ENCODE results near the gene CDKAL1. TPM values are rescaled to one million over a fixed set of nuclear protein-coding genes. Genes with fewer than 3 reads are reported as not detected.

The CDKAL1 gene
- total RNA-seq, 1 experiment from 2014 or later = 21.8 TPM

DNA sequence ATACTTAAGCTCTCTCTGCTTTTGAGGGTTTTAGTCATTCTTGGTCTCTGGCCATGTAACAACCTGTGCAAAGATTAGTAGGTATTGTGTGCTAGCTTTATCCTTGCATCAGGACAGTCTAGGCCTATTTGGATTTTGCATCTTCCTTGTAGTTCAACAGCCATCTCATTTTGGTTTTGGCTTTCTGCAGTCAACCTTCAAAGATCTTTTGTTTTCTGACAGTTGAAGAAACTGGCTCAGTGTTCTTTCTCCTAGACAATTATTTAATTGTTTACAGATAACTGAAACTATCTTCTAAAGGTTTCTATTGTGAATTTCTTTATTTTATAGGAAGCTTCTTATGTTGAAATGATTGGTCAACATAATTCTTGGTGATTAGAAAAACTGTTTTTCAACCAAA, 307.5 kb downstream of the CDKAL1 start:
- Histone ChIP-seq H3K27ac (no peak overlapping the region), H3K27me3 (no peaks in the 10 kb centered on the region), H3K4me3 (no peak overlapping the region), H3K9me3 (replicated peaks) (no peaks in the 10 kb centered on the region), H3K36me3 (no peaks in the 10 kb centered on the region), H3K4me1 (no peaks in the 10 kb centered on the region)
- DNase-seq = no peak

DNA sequence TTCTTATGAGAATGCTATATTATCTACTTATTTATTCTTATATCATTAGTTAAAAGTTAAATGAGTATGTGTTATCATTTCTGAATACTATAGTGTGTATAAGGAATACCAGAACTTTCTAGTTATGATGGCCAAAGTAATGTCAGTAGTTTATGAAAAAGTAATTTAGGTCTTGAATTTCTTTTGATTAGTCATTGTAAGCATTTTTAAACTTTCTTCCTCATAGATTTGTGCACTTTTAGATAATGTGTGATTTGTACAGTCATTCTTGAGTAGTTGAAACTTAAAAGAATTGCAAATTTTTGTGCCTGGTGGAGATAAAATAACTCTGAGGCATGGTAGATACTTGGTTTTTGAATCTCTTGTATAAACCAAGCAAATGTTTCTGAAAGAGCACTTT, 311.3 kb downstream of the CDKAL1 start:
- no peaks in the 10 kb centered on the region for H3K4me1 ChIP-seq
- no peak overlapping the region for H3K27ac ChIP-seq
- no peak overlapping the region for H3K4me3 ChIP-seq
- H3K36me3 ChIP-seq = no peaks in the 10 kb centered on the region
- DNase-seq = no peak
- no peaks in the 10 kb centered on the region for H3K27me3 ChIP-seq
- no peaks in the 10 kb centered on the region for H3K9me3 ChIP-seq (replicated peaks)

DNA sequence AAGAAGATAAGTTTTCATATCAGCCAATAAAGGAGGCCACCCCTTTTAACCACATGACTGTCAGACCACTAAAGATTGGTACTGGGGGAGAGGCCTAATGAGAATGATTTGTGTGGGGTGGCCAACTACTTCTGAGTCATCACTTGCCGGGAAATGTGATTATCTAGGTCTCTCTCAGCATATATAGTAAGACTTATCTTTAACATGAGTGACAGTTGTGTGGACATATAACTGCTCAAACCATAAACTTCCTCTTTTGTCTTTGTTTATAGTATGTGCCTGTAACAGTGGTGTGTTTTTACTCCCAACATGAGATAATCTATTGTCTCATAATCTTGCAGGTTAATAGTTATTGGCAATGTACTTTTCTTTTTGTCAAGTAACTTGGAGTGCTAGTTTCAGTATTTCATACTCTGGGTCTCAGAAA, 312.4 kb downstream of the CDKAL1 start:
- no peak for DNase-seq
- H3K36me3 ChIP-seq = no peaks in the 10 kb centered on the region
- no peaks in the 10 kb centered on the region for H3K4me1 ChIP-seq
- no peak overlapping the region for H3K4me3 ChIP-seq
- H3K9me3 ChIP-seq (replicated peaks) = no peaks in the 10 kb centered on the region
- H3K27ac ChIP-seq = no peak overlapping the region
- no peaks in the 10 kb centered on the region for H3K27me3 ChIP-seq

DNA sequence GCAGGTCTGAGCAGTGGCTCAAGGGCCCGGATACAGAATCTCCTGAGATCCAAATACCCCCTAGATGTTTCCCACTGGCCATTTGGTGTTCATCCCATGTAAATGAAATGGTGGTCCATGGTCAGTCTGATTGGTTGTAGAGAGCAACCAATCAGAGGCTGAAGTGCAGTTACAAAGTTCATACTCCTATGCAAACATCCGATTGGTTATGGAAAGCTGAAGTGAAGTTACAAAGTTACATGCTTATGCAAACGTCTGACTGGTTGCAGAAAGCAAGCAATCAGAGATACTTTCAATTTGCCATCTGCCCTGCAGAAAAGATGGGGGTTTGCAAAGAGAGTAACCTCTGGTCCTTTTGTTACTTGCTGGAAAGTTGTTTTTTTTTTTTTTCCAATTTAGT, 313.6 kb downstream of the CDKAL1 start:
- Histone ChIP-seq H3K4me3 (no peak overlapping the region), H3K36me3 (no peaks in the 10 kb centered on the region), H3K9me3 (replicated peaks) (no peaks in the 10 kb centered on the region), H3K27ac (no peak overlapping the region), H3K4me1 (no peaks in the 10 kb centered on the region), H3K27me3 (no peaks in the 10 kb centered on the region)
- no peak for DNase-seq

DNA sequence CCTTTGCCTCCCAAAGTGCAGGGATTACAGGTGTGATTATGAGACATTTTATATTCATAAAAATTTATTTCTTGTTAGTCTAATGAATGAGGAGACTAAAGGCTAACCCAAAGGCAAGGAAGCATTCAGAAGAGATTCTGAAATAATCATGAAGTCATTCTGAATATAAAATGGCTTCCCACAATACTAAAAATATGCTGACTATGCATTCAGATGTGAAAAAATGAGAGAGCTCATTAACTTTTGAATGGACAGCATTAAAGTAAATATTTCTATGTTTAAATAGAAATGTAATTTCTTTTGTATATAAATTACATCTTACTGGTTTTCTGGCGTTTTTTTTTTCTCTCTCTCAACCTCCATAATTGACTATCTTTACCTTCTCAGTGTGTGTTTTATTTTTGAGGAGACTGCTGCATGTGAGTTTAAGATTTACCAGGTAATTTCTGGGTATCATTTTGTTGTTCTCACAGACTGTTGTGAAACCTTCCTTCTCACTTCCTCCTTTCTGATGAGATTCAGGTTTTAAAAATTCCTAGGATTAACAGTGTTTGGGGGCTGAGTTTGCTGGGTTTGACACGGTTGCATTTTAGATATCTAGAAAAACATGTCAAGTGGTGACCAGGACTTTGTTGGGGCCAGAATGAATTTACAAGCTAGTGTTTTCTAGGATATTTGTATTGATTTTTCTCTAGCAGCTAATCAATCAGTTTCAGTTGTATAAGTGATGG, 316.6 kb downstream of the CDKAL1 start:
- DNase-seq = no peak
- H3K9me3 ChIP-seq (replicated peaks) = no peaks in the 10 kb centered on the region
- H3K27me3 ChIP-seq = no peaks in the 10 kb centered on the region
- no peaks in the 10 kb centered on the region for H3K36me3 ChIP-seq
- no peak overlapping the region for H3K27ac ChIP-seq
- no peaks in the 10 kb centered on the region for H3K4me1 ChIP-seq
- H3K4me3 ChIP-seq = no peak overlapping the region

DNA sequence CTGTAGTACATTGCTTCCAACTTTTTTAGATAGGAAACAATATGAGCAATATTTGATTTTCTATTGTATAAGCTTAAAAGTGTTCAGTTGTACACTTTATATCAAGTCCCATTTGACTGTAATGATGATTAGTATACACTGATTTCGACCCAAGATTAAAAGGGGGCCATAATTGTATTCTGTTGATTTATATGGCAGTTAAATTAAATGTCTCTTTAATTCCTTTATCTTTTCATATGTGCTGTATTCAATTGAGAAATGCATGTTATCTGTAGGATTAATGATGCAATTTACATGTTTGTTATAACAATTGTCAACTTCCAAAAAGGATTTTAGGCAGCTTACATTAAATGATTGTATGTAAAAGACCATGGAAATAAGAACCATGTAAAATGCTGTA, 317.5 kb downstream of the CDKAL1 start:
- no peaks in the 10 kb centered on the region for H3K36me3 ChIP-seq
- no peak overlapping the region for H3K4me3 ChIP-seq
- no peaks in the 10 kb centered on the region for H3K9me3 ChIP-seq (replicated peaks)

DNA sequence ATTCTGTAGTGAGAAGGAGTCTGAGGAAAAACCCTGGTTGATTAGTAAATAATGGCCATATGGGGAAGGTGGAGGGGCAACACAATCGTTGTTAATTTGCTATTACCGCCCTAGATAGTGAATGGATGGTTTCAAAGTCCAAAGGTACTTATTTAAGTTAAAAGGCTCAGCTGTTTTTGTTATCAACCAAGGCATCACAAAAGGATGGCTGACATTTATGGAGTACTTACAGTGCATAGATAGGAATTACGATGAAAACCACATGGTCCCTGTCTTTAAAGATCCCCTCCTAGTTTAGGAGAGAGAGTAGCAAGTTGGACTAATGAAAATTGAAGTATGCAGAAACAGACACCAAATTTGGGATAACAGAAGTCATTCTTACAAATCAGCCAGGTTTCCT, 319.6 kb downstream of the CDKAL1 start:
- Histone ChIP-seq H3K27me3 (no peaks in the 10 kb centered on the region), H3K36me3 (no peaks in the 10 kb centered on the region), H3K9me3 (replicated peaks) (no peaks in the 10 kb centered on the region), H3K4me1 (no peaks in the 10 kb centered on the region), H3K27ac (no peak overlapping the region), H3K4me3 (no peak overlapping the region)
- DNase-seq = no peak

More for the DNA sequence above, 317.5 kb downstream of the CDKAL1 start:
- Histone ChIP-seq H3K4me1 (no peaks in the 10 kb centered on the region), H3K27ac (no peak overlapping the region), H3K27me3 (no peaks in the 10 kb centered on the region)
- no peak for DNase-seq

DNA sequence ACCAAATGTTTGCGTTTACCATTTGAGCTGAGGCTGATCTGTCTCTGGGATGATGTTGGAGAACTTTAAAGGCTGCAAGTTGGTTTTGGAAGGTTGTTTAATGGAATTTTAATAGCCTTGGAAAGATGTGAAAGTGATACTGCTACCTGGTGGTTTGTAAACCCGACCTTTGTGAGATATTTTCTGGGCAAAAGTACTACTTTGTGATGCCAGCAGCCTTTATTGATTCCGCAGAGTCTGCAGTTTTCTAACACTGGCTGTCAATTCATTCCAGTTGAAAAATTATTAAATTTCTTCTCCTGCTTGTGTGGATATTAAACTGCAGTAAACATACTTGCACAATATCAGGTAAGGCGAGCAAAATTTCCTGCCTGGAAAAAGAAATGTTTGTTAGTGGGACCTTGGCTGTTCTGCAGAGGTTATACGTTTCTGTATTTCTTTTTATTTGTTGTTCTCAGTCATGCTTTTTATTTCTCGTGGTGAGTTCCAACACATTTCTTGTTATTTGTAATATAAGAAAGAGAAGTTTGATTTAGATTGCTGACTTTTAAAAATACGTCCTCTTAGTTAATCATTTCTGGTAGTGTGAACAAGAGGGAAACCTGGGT, 322.5 kb downstream of the CDKAL1 start:
- DNase-seq = no peak
- Histone ChIP-seq H3K36me3 (no peaks in the 10 kb centered on the region), H3K9me3 (replicated peaks) (no peaks in the 10 kb centered on the region)

DNA sequence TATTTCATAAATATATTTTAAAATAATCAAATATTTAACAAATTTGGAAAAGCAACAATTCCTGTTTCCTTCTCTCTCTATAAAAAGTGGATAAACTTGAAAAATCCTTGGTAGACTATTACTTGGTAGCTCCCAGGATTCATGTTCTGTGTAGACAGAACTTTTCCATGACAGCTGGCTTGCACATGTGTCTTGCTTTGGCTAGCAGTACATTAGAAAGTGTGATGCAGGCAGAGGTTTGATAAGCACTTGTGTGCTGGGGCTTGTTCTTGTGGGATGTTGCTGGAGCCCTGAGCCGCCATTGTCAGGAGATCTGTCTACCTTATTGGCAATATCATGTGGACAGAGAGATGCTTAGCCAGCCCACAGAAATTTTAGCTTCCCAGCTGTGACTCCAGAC, 327.2 kb downstream of the CDKAL1 start:
- no peak overlapping the region for H3K27ac ChIP-seq
- no peak for DNase-seq
- H3K4me1 ChIP-seq = no peaks in the 10 kb centered on the region
- no peaks in the 10 kb centered on the region for H3K27me3 ChIP-seq
- no peaks in the 10 kb centered on the region for H3K9me3 ChIP-seq (replicated peaks)
- H3K4me3 ChIP-seq = no peak overlapping the region
- H3K36me3 ChIP-seq = no peaks in the 10 kb centered on the region

More for the DNA sequence above, 322.5 kb downstream of the CDKAL1 start:
- Histone ChIP-seq H3K4me1 (no peaks in the 10 kb centered on the region), H3K4me3 (no peak overlapping the region), H3K27ac (no peak overlapping the region), H3K27me3 (no peaks in the 10 kb centered on the region)

DNA sequence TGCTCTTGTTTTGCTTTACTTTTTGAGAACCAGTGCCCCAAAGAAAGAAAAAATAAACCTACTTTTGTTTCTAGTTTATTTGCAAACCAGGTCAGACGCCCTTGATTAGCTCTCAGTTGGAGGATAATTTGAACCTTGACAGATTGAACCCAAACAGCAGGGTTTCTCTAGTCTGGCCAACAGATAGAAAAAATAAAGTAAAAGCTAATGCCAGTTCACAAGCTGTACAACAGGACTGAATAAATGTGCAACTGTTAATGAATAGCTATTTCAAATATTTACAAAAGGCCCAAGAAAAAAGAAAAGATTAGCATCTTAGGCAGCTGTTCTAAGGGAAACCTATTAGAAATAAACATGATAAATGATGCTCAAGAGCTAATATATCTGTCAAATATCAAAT, 331.8 kb downstream of the CDKAL1 start:
- Histone ChIP-seq H3K27me3 (no peaks in the 10 kb centered on the region), H3K27ac (no peak overlapping the region), H3K4me3 (no peak overlapping the region), H3K36me3 (no peaks in the 10 kb centered on the region), H3K4me1 (no peaks in the 10 kb centered on the region), H3K9me3 (replicated peaks) (no peaks in the 10 kb centered on the region)
- DNase-seq = no peak

DNA sequence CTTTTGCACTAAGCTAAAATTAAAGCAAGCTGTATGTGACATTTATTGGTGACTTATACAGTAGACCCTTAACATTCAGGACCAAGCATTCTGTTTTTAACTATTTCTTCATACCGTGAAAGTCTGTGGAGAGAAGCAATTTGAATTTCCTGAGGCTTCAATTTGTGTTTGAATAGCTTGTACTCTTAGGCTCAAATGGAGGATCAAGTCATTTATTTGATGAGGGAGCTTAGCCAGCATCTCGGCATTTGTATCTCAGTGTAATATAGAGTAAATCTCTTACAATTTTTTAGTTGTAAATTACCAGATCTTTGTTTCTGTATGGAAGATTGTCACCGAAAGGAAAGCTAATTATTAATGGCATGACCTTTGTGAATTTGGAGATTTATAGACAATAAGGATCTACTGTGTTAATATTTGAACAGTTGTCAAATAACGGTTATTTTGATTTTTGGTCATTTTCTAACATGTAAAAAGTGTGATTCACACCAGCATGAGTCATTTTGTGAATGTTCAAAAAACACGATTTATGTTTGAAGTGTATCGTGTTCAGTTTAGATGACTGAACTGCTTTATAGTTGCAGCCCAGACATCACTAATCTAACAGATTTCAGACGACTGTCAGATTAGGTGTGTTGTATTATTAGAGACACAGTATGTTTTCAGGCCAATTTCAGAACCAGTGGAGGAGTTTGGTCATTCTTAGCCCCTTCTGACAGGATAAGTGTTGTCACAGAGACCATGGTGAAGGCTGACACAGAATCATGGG, 332.9 kb downstream of the CDKAL1 start:
- Histone ChIP-seq H3K9me3 (replicated peaks) (no peaks in the 10 kb centered on the region), H3K36me3 (no peaks in the 10 kb centered on the region), H3K27me3 (no peaks in the 10 kb centered on the region), H3K4me1 (no peaks in the 10 kb centered on the region), H3K4me3 (no peak overlapping the region), H3K27ac (no peak overlapping the region)
- no peak for DNase-seq

DNA sequence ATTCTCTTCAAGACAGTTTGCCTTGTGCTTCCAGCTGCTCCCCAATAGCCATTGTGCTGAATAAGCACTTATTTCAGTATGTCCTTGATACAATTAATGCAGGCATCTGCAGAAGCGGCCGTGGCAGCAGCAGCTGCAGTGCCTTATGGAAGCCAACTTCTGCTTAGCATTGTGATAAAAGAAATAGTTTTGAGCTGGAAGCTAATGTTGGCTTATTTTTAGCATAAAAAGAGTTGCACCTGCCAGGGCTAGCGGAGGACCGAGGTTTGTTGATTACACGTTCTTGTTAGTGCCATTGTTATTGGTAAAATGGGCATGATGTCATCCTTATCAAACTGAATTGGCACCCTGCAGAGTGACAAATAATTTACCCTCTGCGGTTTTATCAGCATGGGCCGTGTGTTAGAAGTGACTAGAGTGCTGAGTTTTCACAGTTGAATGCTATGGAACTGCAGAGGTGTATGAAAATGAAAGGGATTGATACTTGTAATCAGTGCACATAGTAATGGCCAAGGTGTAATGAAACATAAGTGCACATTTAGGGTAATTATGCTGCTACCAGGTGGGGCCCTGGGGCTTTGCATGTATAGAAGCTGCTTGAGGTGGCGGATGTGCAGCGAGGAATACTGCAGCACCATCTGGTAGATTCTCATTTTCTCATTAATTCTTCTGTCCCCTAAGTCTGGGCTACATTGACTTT, 334.3 kb downstream of the CDKAL1 start:
- no peaks in the 10 kb centered on the region for H3K36me3 ChIP-seq
- H3K27ac ChIP-seq = no peak overlapping the region
- no peaks in the 10 kb centered on the region for H3K4me1 ChIP-seq
- DNase-seq = no peak
- H3K4me3 ChIP-seq = no peak overlapping the region
- H3K27me3 ChIP-seq = no peaks in the 10 kb centered on the region
- H3K9me3 ChIP-seq (replicated peaks) = no peaks in the 10 kb centered on the region

DNA sequence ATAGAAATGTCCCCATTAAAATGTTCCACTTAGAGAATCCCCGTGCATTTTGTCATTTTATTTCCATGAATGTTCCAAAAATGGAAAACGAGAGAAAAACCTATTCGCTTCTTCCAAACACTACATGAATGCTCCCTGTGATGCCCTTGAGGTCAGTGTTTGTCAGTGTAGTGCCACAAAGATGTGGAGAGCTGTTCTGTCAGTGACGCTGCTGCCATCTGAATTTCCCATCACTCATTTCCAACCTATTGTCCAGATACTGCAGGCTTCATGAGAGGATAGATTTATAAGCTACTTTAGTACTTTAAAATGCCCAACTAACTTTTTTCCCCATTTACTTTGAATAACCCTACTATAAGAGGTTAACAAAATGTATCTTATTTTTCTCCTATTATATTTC, 335.8 kb downstream of the CDKAL1 start:
- Histone ChIP-seq H3K4me3 (no peak overlapping the region), H3K27me3 (no peaks in the 10 kb centered on the region), H3K36me3 (no peaks in the 10 kb centered on the region), H3K27ac (no peak overlapping the region), H3K4me1 (no peaks in the 10 kb centered on the region), H3K9me3 (replicated peaks) (no peaks in the 10 kb centered on the region)
- DNase-seq = no peak

DNA sequence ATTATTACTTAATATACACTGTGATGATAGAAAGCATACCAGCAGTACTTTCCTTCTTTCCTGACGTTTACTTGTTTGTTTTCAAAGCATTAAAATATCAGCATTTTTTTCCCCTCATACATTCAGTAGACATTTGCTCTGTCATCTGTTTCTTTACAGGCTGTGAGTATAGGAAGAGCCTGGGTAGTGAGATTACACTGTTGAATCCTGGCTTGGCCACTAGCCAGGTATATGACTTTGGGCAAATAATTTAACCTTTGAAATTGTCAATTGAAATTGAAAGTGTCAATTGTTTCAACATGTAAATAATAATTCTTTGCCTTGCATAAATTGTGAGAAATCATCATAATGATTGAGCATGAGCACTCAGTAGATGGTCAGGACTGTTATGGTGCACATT, 336.2 kb downstream of the CDKAL1 start:
- no peaks in the 10 kb centered on the region for H3K9me3 ChIP-seq (replicated peaks)
- no peak overlapping the region for H3K4me3 ChIP-seq
- no peaks in the 10 kb centered on the region for H3K27me3 ChIP-seq
- H3K27ac ChIP-seq = no peak overlapping the region
- no peak for DNase-seq
- no peaks in the 10 kb centered on the region for H3K36me3 ChIP-seq
- H3K4me1 ChIP-seq = no peaks in the 10 kb centered on the region
